SK-N-MC (cell line): Measurements from ENCODE around the gene MIP.
A peak's percentile ranks its signal among the peaks of the same experiment; 100 is the strongest.

ENCODE experiments used
- DNase-seq: peaks from one replicate; pipeline ENCODE4 v3.0.0-alpha.2; 2011; ENCODE audit warnings: low read depth, low spot score
- H3K27ac ChIP-seq: fragments of 200-600 bp; sonication (generic); 2 replicates; pipeline ENCODE4 v1.5.1; 2016; ENCODE audit warnings: mixed run types
- H3K36me3 ChIP-seq: fragments of 200-600 bp; sonication (generic); 2 replicates; pipeline ENCODE4 v1.6.1; 2017; ENCODE audit warnings: antibody characterized with exemption, low read length, mixed read lengths; ENCODE audit not compliant: insufficient read depth
- H3K4me3 ChIP-seq: fragments of 200-600 bp; sonication (generic); 2 replicates; pipeline ENCODE4 v1.5.1; 2016
- H3K9ac ChIP-seq: fragments of 200-600 bp; sonication (generic); 2 replicates; pipeline ENCODE4 v1.8.0; 2017; ENCODE audit warnings: mixed run types, mixed read lengths; ENCODE audit not compliant: insufficient read length
- H3K9me3 ChIP-seq: fragments of 200-600 bp; sonication (generic); 2 replicates; pipeline ENCODE4 v1.6.1; 2017; ENCODE audit warnings: low read depth, mild to moderate bottlenecking, antibody characterized with exemption, low read length, moderate library complexity, mixed read lengths
- EZH2 ChIP-seq: fragments of 200-600 bp; sonication (generic); IDR thresholded peaks from one replicate; pipeline ENCODE4 v1.6.1; 2017; ENCODE audit warnings: antibody characterized with exemption
- FOXP2 ChIP-seq: optimal IDR thresholded peaks from 2 replicates; pipeline ENCODE3; 2011; ENCODE audit warnings: mild to moderate bottlenecking, moderate library complexity; ENCODE audit not compliant: insufficient read depth; ENCODE audit errors: extremely low read length, control extremely low read depth
- POLR2AphosphoS5 ChIP-seq: IDR thresholded peaks from 2 replicates; pipeline ENCODE4 v1.6.1; 2012; ENCODE audit warnings: mild to moderate bottlenecking, low read depth, low read length, borderline replicate concordance

MIP gene

DNA sequence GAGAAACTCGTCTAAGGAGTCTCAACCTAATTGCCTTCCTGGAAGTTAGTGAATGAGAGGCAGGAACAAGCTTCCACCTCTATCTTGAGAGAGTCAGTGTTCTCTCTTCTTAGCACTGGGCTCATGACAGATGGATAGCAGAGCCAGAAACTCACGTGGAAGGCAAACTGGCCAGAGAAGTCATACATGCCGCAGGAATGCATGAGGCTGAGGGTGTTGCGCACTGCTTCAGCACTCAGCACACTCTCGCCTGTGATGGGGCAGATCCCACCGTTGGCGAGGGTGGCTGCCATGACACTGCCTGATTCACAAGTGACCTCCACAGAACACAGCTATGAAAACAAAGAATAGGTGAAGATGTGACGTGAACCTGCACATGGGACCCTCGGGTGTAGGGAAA, 19.9 kb upstream of the MIP start:
- no peak overlapping the region for H3K9ac ChIP-seq
- TF ChIP-seq POLR2AphosphoS5, result no peak
- no peak for TF ChIP-seq EZH2
- TF ChIP-seq FOXP2, result no peak
- DNase-seq, result no peak
- no peak overlapping the region for H3K27ac ChIP-seq
- no peaks in the 10 kb centered on the region for H3K36me3 ChIP-seq
- no peak overlapping the region for H3K4me3 ChIP-seq
- H3K9me3 ChIP-seq, result no peaks in the 10 kb centered on the region

GRCh38 chr12:56469007-56469930, 14.8 kb upstream of the MIP start:
- Histone ChIP-seq H3K9ac (peak overlapping the region; percentile 100), H3K9me3 (no peaks in the 10 kb centered on the region), H3K4me3 (peak overlapping the region; percentile 100), H3K27ac (peak overlapping the region; percentile 97), H3K36me3 (no peaks in the 10 kb centered on the region)
- TF ChIP-seq EZH2, result no peak
- TF ChIP-seq POLR2AphosphoS5, result no peak
- TF ChIP-seq FOXP2, result no peak
- DNase-seq, result no peak

DNA sequence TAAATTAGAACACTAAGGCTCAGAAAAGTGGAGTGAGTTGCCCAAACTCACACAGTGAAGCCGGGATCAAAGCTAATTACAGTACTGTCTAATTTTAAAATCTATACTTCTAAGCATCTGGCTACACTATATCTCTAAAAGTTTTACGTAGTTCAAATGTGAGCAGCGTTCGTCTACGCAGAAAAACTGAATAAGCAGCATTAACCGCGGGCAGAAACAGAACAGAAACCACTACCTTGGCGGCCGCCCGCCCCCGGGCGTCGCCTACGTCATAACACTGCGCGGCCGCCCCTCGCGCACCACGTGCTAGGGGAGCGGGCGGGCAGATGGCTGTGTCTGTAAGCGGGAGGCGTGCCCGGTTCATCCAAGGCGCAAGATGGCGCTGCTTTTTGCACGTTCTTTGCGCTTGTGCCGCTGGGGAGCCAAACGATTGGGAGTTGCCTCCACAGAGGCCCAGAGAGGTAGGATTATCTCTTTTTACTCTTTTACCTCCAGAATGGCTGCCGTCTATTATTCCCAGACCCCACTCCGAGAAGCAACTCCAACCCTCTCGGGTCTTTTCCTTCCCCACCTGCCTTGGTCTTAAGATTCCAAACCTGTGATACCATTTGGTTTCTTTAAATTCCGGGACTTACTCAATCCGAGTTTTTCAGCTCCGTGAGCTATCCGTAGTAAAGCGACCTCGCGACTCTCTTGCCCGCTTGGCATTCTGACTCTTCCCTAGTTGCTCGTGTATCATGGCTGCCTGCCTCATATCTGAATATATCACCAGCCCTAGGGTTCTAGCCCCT, 14.0 kb upstream of the MIP start, which contains the start of gene SPRYD4:
Gene SPRYD4, plus strand, starts transcription at position 363 of the 791 bp plus-strand sequence. Its CDS starts 14 bp downstream, at position 377.
- H3K9ac ChIP-seq, result peak within 1 kb of the TSS; percentile 100
- H3K9me3 ChIP-seq, result no peaks in the 10 kb centered on the region
- peak; percentile 68 for DNase-seq
- TF ChIP-seq POLR2AphosphoS5, result peak; percentile 93
- TF ChIP-seq FOXP2, result no peak
- peak within 1 kb of the TSS; percentile 100 for H3K4me3 ChIP-seq
- no peaks in the 10 kb centered on the region for H3K36me3 ChIP-seq
- H3K27ac ChIP-seq, result peak within 1 kb of the TSS; percentile 97

DNA sequence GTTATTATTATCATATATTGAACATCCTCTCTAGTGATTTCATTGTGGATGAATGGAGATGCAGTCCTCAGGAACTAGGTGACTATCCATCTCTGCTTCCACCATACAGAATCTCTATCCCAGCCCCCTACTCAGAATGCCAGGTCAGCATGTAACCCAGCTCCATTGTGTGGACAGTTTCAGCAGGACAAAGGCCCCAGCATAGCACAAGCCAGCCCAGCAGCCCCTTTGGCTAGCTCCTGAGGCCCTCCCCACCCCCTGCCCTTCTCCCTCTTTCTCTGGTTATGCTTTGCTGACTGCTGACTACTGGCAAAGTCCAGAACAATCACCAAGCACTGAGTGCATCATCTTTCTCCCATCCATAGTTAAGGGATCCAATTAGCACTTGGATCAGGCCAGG, 8.1 kb upstream of the MIP start:
- H3K9me3 ChIP-seq, result no peaks in the 10 kb centered on the region

DNA sequence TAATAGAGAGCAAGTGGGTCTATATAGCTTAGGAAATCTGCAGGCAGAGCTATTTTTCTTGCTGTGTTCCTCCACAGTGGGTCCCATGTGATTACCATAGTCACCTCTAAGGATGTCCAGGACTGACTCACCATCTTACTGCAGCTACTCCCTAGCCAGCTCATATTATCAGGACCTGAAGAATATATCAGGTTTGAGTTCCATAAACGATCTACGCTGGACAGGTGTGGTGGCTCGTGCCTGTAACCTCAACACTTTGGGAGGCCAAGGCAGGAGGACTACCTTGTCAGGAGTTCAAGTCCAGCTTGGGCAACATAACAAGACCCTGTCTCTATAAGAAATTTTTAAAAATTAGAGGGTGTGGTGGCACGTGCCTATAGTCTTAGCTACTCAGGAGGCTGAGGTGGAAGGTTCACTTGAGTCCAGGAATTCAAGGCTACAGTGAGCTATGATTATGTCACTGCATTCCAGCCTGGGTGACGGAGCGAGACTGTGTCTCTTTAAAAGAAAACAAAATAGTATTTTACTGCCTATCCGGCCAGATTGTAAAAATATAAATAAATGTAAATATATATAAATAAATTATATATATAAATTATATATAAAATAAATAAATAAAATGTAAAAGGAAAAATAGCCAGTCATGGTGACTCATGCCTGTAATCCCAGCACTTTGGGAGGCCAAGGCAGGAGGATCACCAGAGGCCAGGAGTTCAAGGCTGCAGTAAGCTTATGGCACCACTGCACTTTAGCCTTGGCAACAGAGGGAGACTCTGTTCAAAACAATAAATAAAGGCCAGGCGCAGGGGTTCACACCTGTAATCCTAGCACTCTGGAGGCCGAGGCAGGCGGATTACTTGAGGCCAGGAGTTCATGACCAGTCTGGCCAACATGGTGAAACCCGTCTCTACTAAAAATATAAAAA, 7.0 kb upstream of the MIP start:
- H3K36me3 ChIP-seq, result no peaks in the 10 kb centered on the region
- H3K27ac ChIP-seq, result no peak overlapping the region
- H3K9me3 ChIP-seq, result no peaks in the 10 kb centered on the region
- TF ChIP-seq EZH2 (no peak), FOXP2 (no peak), POLR2AphosphoS5 (no peak)
- no peak for DNase-seq
- H3K4me3 ChIP-seq, result no peak overlapping the region
- H3K9ac ChIP-seq, result no peak overlapping the region

More for the DNA sequence above, 8.1 kb upstream of the MIP start:
- no peak for DNase-seq
- H3K4me3 ChIP-seq, result no peak overlapping the region
- no peak overlapping the region for H3K27ac ChIP-seq
- no peak overlapping the region for H3K9ac ChIP-seq
- TF ChIP-seq POLR2AphosphoS5 (no peak), FOXP2 (no peak), EZH2 (no peak)
- H3K36me3 ChIP-seq, result no peaks in the 10 kb centered on the region

DNA sequence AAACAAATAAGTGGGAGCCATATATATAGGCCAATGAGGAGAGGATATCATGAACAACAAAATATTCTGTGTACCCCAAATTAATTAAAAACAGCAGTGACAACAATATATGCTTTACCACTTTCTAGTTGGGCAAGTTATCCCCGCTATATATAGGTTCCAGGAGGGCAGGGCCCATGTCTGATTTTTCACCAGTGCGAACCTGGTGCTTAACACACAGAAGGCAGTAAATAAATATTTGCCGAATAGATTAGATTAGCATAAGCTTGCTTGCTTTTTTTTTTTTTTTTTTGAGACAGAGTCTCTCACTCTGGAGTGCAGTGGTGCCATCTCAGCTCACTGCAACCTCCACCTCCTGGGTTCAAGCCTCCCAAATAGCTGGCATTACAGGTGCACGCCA, 3.4 kb upstream of the MIP start:
- no peaks in the 10 kb centered on the region for H3K9me3 ChIP-seq
- H3K9ac ChIP-seq, result no peak overlapping the region
- TF ChIP-seq EZH2 (no peak), POLR2AphosphoS5 (no peak), FOXP2 (no peak)
- no peak for DNase-seq
- H3K36me3 ChIP-seq, result no peaks in the 10 kb centered on the region
- H3K27ac ChIP-seq, result no peak overlapping the region
- H3K4me3 ChIP-seq, result no peak overlapping the region

- no peaks in the 10 kb centered on the region for H3K9me3 ChIP-seq
- H3K36me3 ChIP-seq, result peaks cover 6% of the 10 kb centered on the region; the same call in 1 of the 2 replicates
- H3K27ac ChIP-seq, result 0 out of 2 replicates have a peak overlapping the region, but pooled peaks have one; percentile 79
- no peak for TF ChIP-seq EZH2
- TF ChIP-seq FOXP2, result no peak
- no peak for TF ChIP-seq POLR2AphosphoS5
- H3K4me3 ChIP-seq, result no peak overlapping the region
- H3K9ac ChIP-seq, result no peak overlapping the region
- DNase-seq, result no peak
Measured at GRCh38 chr12:56451147-56451546, 3.3 kb downstream of the MIP start.
